HEK293 (cell line): Measurements from ENCODE around the gene TTLL9.

Experiments
- ATF2 ChIP-seq: fragments of 450-650 bp; formaldehyde crosslinking; IDR thresholded peaks from 2 replicates; pipeline ENCODE4 v1.5.1; 2016; ENCODE audit warnings: missing biosample characterization, missing genetic modification characterization, low read depth
- HOXA7 ChIP-seq: sonication (generic); formaldehyde crosslinking; IDR thresholded peaks from 2 replicates; pipeline ENCODE4 v1.8.1; 2022; ENCODE audit warnings: missing genetic modification reagents, borderline replicate concordance
- HOXD13 ChIP-seq: sonication (generic); formaldehyde crosslinking; IDR thresholded peaks from 2 replicates; pipeline ENCODE4 v1.8.0; 2022; ENCODE audit warnings: missing genetic modification reagents, borderline replicate concordance
- MZF1 ChIP-seq: fragments of 450-650 bp; formaldehyde crosslinking; IDR thresholded peaks from 2 replicates; pipeline ENCODE4 v1.5.1; 2017; ENCODE audit warnings: missing biosample characterization, missing genetic modification characterization, borderline replicate concordance
- ZNF16 ChIP-seq: fragments of 450-650 bp; formaldehyde crosslinking; IDR thresholded peaks from 2 replicates; pipeline ENCODE4 v1.5.1; 2016; ENCODE audit warnings: low read depth, missing biosample characterization, missing genetic modification characterization
- ZNF24 ChIP-seq: fragments of 450-650 bp; formaldehyde crosslinking; IDR thresholded peaks from 2 replicates; pipeline ENCODE4 v1.5.1; 2016; ENCODE audit warnings: missing biosample characterization, missing genetic modification characterization
- ZNF37A ChIP-seq: fragments of 450-650 bp; IDR thresholded peaks from 2 replicates; pipeline ENCODE4 v1.5.1; 2018; ENCODE audit warnings: missing biosample characterization, missing genetic modification characterization
- ZNF404 ChIP-seq: fragments of 450-650 bp; formaldehyde crosslinking; IDR thresholded peaks from 2 replicates; pipeline ENCODE4 v1.5.1; 2017; ENCODE audit warnings: missing biosample characterization, missing genetic modification characterization
- TF ChIP-seq, protein P1 (sequence below): fragments of 450-650 bp; formaldehyde crosslinking; IDR thresholded peaks from 2 replicates; pipeline ENCODE4 v1.5.1; 2016; ENCODE audit warnings: missing biosample characterization, missing genetic modification characterization
- TF ChIP-seq, protein P2 (sequence below): fragments of 450-650 bp; formaldehyde crosslinking; IDR thresholded peaks from 2 replicates; pipeline ENCODE4 v1.5.1; 2016; ENCODE audit warnings: missing biosample characterization, missing genetic modification characterization

DNA sequence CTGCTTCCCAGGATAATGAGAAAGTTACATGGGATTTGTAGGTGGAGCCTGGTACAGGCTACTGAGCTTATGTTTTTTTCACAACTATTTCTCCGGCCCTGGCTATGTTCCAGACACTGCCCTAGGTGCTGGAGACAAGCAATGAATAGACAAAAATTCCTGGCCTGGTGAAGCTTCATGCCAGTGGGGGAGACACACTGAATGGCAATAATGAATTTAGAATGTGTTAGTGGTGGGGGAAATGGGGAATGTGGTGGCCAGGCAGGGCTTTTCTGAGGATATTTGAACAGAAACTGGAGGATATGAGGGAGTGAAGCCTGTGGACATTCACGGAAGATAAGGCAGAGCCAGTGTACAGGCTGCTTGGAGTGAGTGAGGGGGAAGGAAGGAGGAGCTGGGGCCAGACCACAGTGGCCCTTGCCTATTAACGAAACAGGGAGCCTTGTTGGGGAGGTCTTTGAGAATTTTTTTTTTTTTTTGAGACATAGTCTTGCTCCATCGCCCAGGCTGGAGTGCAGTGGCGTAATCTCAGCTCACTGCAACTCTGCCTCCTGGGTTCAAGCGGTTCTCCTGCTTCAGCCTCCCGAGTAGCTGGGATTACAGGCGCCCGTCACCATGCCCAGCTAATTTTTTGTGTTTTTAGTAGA, 31.7 kb upstream of the TTLL9 start:
- TF ChIP-seq ZNF24 (tag by site-specific recombination): no peak
- TF ChIP-seq, protein P1, sequence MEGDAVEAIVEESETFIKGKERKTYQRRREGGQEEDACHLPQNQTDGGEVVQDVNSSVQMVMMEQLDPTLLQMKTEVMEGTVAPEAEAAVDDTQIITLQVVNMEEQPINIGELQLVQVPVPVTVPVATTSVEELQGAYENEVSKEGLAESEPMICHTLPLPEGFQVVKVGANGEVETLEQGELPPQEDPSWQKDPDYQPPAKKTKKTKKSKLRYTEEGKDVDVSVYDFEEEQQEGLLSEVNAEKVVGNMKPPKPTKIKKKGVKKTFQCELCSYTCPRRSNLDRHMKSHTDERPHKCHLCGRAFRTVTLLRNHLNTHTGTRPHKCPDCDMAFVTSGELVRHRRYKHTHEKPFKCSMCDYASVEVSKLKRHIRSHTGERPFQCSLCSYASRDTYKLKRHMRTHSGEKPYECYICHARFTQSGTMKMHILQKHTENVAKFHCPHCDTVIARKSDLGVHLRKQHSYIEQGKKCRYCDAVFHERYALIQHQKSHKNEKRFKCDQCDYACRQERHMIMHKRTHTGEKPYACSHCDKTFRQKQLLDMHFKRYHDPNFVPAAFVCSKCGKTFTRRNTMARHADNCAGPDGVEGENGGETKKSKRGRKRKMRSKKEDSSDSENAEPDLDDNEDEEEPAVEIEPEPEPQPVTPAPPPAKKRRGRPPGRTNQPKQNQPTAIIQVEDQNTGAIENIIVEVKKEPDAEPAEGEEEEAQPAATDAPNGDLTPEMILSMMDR (tag by site-specific recombination): no peak
- no peak for TF ChIP-seq HOXD13
- TF ChIP-seq ZNF37A (tag by site-specific recombination): no peak
- no peak for TF ChIP-seq ZNF16
- TF ChIP-seq MZF1 (tag by site-specific recombination): no peak
- no peak for TF ChIP-seq ZNF404
- no peak for TF ChIP-seq ATF2 (tag by site-specific recombination)
- TF ChIP-seq, protein P2, sequence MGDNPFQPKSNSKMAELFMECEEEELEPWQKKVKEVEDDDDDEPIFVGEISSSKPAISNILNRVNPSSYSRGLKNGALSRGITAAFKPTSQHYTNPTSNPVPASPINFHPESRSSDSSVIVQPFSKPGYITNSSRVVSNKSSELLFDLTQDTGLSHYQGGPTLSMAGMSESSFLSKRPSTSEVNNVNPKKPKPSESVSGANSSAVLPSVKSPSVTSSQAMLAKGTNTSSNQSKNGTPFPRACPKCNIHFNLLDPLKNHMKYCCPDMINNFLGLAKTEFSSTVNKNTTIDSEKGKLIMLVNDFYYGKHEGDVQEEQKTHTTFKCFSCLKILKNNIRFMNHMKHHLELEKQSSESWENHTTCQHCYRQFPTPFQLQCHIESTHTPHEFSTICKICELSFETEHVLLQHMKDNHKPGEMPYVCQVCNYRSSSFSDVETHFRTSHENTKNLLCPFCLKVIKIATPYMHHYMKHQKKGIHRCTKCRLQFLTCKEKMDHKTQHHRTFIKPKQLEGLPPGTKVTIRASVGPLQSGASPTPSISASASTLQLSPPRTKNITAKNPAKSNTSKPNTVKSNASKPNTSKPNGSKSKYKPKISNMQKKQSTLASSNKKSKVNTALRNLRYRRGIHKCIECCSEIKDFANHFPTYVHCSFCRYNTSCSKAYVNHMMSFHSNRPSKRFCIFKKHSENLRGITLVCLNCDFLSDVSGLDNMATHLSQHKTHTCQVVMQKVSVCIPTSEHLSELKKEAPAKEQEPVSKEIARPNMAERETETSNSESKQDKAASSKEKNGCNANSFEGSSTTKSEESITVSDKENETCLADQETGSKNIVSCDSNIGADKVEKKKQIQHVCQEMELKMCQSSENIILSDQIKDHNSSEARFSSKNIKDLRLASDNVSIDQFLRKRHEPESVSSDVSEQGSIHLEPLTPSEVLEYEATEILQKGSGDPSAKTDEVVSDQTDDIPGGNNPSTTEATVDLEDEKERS: no peak
- TF ChIP-seq HOXA7: no peak
